Neural crest cell (in vitro differentiated cells): ENCODE data around the gene HOXB5. TPM values are rescaled to one million over a fixed set of nuclear protein-coding genes. Genes with fewer than 3 reads are reported as not detected.
A peak's percentile ranks its signal among the peaks of the same experiment; 100 is the strongest.

ENCODE experiments used
- DNase-seq: peaks from one replicate; pipeline ENCODE4 v3.0.0; 2021; ENCODE audit warnings: low read depth, mixed read lengths, low spot score
- H3K27ac Mint-ChIP-seq: one replicate; pipeline ENCODE4 v1.8.0; 2021; ENCODE audit warnings: mild to moderate bottlenecking, mixed read lengths; ENCODE audit not compliant: unreplicated experiment
- H3K27me3 Mint-ChIP-seq: 2 replicates; pipeline ENCODE4 v1.8.0; 2021; ENCODE audit warnings: low read depth, mild to moderate bottlenecking, mixed read lengths
- H3K36me3 Mint-ChIP-seq: 2 replicates; pipeline ENCODE4 v1.8.0; 2021; ENCODE audit warnings: low read depth, mild to moderate bottlenecking, mixed read lengths
- H3K4me1 Mint-ChIP-seq: 2 replicates; pipeline ENCODE4 v1.8.0; 2021; ENCODE audit warnings: mixed read lengths
- H3K4me3 Mint-ChIP-seq: one replicate; pipeline ENCODE4 v1.8.0; 2021; ENCODE audit warnings: mild to moderate bottlenecking, mixed read lengths
- H3K9me3 Mint-ChIP-seq: 2 replicates; pipeline ENCODE4 v1.8.0; 2021; ENCODE audit warnings: mixed read lengths
- total RNA-seq: library from RNA; stranded (reverse); gene quantifications from 2 replicates; pipeline ENCODE4 v1.2.1, GENCODE V29; 2021
- TF ChIP-seq, protein P1 (sequence below): fragments of 200-600 bp; sonication (generic); conservative IDR thresholded peaks from 2 replicates; pipeline ENCODE4 v1.5.0; 2021; ENCODE audit warnings: antibody characterized with exemption, mild to moderate bottlenecking

HOXB5 gene
- total RNA-seq, 1 donor from 2014 or later: 2.6 TPM

DNA sequence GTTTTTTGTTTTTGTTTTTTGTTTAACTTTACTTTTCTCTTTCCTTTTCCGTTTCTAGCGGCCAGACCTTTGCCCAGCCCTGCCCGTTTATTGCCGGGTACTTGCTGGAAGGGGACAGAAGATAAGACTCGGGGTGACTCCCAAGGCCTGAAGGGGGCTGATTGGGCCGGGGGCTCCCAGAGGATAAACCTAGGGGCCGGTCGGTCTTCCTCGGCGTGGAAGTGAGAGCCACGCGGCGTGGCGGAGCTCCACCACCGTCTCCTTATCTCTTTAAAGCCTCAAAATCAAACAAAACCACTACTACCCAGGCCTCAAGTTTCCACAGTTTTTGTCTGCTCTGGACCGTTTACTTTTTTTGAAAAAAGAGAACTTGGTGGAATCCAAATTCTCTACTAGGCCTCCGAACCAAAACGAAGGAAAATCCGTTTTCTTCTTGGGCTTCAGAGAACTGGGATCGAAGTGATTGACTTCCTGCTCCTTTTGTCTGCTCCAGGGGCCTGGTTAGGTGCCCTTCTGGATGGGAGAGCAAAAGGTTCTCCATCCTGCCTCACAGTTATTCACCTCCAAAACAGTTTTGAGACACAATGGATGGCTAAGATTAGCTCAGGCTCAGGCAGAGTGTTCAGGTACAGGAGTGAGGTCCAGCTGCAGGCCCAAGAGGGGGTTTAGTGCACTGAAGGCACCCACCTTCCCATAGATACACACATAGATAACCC lies 41.1 kb upstream of the HOXB5 start:
- TF ChIP-seq, protein P1, sequence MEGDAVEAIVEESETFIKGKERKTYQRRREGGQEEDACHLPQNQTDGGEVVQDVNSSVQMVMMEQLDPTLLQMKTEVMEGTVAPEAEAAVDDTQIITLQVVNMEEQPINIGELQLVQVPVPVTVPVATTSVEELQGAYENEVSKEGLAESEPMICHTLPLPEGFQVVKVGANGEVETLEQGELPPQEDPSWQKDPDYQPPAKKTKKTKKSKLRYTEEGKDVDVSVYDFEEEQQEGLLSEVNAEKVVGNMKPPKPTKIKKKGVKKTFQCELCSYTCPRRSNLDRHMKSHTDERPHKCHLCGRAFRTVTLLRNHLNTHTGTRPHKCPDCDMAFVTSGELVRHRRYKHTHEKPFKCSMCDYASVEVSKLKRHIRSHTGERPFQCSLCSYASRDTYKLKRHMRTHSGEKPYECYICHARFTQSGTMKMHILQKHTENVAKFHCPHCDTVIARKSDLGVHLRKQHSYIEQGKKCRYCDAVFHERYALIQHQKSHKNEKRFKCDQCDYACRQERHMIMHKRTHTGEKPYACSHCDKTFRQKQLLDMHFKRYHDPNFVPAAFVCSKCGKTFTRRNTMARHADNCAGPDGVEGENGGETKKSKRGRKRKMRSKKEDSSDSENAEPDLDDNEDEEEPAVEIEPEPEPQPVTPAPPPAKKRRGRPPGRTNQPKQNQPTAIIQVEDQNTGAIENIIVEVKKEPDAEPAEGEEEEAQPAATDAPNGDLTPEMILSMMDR: no peak
- Mint-ChIP-seq H3K27ac (no peak overlapping the region), H3K36me3 (peaks cover 2% of the 10 kb centered on the region), H3K4me3 (peak overlapping the region; percentile 73), H3K27me3 (peaks cover 100% of the 10 kb centered on the region), H3K9me3 (no peaks in the 10 kb centered on the region), H3K4me1 (peaks cover 8% of the 10 kb centered on the region)
- DNase-seq: no peak

DNA sequence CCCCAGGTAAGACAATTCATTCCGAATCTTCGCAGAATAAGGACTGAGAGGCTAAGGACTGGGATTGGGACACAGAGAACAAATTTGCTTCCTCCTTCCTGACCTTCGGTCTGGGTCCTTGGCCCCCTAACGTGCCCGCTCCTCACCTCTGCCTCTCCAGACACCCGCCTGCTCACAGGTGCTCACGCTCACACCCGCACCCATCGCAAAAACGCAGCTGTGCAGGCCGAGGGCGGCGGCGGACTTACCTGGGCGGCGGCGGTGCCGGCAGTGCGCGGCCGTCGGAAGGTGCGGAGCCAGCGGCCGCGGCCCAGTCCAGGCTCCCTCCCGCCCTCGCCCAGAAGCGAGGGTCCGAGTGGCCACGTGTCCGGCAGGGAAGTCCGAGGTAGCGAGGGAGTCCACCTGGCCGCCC lies 39.7 kb upstream of the HOXB5 start:
- no peak for DNase-seq
- peaks cover 8% of the 10 kb centered on the region for H3K4me1 Mint-ChIP-seq
- TF ChIP-seq, protein P1: no peak

DNA sequence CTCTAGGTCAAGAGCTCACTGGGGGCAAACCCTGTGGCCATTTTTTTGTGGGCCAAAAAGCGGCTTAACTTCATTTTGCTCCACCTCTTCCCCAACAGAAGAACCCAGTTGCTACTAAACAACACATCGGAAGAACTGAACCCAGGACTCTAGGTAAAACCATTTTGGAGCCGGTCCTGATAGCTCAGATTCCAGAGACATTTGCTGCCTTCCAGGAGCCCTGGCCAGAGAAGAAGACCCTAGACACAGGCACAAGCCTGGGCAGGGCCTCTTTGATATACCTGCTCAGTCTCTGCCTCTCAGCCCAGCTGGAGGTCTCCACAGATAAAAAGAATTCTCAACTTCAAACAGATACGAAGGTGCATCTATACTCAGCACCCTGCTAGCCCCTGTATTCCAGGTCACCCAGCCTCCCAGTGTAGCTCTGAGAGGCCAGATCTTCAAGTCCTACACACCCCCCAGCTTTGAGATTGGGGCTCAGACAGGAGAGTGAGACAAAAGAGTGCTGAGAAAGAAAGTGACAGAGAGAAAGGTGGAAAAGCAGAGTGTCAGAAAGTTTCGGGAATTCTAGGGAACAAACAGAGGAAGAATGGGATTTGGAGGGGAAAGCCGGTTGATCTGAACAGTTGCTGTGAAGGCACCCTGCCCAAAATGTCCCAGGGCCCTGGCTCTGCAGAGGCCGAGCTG lies 39.1 kb upstream of the HOXB5 start:
- Mint-ChIP-seq H3K27me3 (peaks cover 100% of the 10 kb centered on the region), H3K4me3 (peak overlapping the region; percentile 80), H3K9me3 (no peaks in the 10 kb centered on the region), H3K36me3 (peaks cover 2% of the 10 kb centered on the region), H3K4me1 (peaks cover 8% of the 10 kb centered on the region), H3K27ac (peak overlapping the region; percentile 31)
- TF ChIP-seq, protein P1: no peak
- DNase-seq: no peak

More for the DNA sequence above, 39.7 kb upstream of the HOXB5 start:
- Mint-ChIP-seq H3K27me3 (peaks cover 100% of the 10 kb centered on the region), H3K9me3 (no peaks in the 10 kb centered on the region), H3K36me3 (peaks cover 2% of the 10 kb centered on the region), H3K27ac (no peak overlapping the region), H3K4me3 (peak overlapping the region; percentile 80)

DNA sequence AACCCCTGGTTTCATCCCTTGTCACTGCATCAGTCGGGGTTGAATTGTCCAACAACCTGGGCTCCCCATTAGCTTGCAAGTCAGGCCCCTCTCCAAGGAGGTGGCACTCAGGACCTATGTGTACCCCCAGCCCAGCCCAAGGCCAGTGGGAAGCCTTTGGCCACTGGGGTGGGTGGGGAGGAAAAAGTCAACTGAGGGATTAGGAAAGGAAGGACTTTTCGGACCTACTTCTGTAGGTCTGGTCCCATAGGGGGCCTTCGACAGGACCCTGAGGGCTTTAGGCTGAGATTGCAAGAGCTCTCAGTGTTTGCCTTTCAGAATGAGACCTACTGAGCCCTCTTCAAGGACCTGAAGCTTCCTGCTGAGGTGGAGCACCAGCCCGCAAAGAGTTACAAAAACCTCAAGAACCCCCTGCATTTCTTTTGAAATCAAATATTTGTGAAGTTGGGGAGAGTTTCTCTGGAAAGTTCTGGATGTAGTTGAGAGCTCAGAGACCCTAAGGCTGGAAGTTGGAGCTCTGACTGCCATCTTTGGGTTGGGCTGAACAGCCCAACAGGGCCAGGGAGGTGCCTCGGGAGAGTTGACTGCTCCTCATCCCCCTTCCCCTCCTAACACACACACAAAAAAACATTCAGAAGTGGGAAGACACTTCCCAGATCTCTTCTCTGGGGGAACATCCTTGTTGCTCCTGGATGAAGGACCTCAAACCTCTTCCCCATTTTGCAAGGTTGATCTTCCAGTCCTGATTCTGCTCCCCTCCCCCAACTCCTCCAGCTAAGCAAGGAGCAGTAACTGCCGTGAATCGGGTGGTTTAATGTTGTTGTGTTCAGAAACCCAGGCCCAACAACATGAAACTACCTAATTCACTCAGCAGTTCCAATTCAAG lies 38.4 kb upstream of the HOXB5 start:
- peaks cover 100% of the 10 kb centered on the region for H3K27me3 Mint-ChIP-seq
- H3K9me3 Mint-ChIP-seq: no peaks in the 10 kb centered on the region
- peaks cover 2% of the 10 kb centered on the region for H3K36me3 Mint-ChIP-seq
- no peak for DNase-seq
- TF ChIP-seq, protein P1: no peak
- H3K4me1 Mint-ChIP-seq: peaks cover 8% of the 10 kb centered on the region
- no peak overlapping the region for H3K27ac Mint-ChIP-seq
- H3K4me3 Mint-ChIP-seq: peak overlapping the region; percentile 80

DNA sequence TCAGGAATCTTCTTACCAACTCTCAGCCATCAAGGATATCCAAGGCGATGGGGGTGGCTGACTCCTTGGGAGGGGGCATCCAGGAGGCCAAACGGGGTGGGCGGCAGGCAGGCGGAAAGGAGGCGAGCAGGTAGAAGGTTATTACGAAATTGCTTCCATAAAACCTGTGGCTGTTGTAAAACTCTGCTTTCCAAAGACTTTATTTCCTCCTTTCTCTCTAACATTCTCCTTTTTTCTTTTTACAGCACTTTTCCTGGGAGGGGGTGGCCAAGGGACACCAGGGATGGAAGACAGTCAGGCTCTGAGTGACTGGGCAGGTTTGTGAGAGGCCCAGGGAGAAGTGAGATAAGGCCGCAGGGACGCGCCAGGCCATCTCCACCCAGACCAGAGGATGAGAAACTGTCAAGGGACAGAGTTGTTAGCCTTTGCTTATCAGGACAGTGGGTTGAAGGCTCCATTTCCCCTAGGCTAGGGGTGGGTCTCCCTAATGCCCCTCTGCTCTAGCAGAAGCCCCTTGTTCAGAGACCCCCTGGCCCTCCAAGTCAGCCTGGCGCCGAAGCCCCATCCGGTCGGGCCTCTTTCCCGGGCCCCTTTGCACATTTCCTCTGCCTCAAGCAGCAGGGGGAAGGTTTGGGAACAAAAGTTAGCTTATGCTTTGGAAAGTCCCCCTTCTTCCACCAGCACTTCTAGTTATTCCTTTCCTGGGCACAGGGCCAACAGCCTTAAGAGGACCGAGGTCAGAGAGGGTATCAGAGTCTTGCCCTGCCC lies 37.5 kb upstream of the HOXB5 start:
- Mint-ChIP-seq H3K9me3 (no peaks in the 10 kb centered on the region), H3K4me1 (no peaks in the 10 kb centered on the region), H3K4me3 (peak overlapping the region; percentile 72), H3K36me3 (peaks cover 4% of the 10 kb centered on the region), H3K27me3 (peaks cover 100% of the 10 kb centered on the region), H3K27ac (peak overlapping the region; percentile 54)
- no peak for DNase-seq
- TF ChIP-seq, protein P1: no peak
